Right hindlimb (tissue), 1 donor: ENCODE data around the gene TMEM117.

Experiments used
- DNase-seq: peaks from one replicate; pipeline ENCODE4 v3.0.0-alpha.2; 2018

Gene TMEM117

GRCh38 chr12:43887397-43887796 lies 51.5 kb downstream of the TMEM117 start:
- DNase-seq = no peak

- DNase-seq = no peak
Observed at GRCh38 chr12:43891856-43892574, 56.1 kb downstream of the TMEM117 start.

GRCh38 chr12:43893670-43894069 lies 57.8 kb downstream of the TMEM117 start:
- no peak for DNase-seq

- no peak for DNase-seq
Observed at GRCh38 chr12:43895580-43896206, 59.8 kb downstream of the TMEM117 start.

GRCh38 chr12:43896496-43896895 lies 60.6 kb downstream of the TMEM117 start:
- no peak for DNase-seq

GRCh38 chr12:43898474-43898873 lies 62.6 kb downstream of the TMEM117 start:
- DNase-seq = no peak

GRCh38 chr12:43899574-43899973 lies 63.7 kb downstream of the TMEM117 start:
- DNase-seq = no peak

GRCh38 chr12:43903686-43904085 lies 67.8 kb downstream of the TMEM117 start:
- no peak for DNase-seq

GRCh38 chr12:43912859-43913258 lies 77.0 kb downstream of the TMEM117 start:
- DNase-seq = no peak

GRCh38 chr12:43914391-43914790 lies 78.5 kb downstream of the TMEM117 start:
- no peak for DNase-seq

- DNase-seq = no peak
Observed at GRCh38 chr12:43914923-43915468, 79.1 kb downstream of the TMEM117 start.

- DNase-seq = no peak
Observed at GRCh38 chr12:43917896-43918295, 82.0 kb downstream of the TMEM117 start.

GRCh38 chr12:43921666-43922337 lies 85.9 kb downstream of the TMEM117 start:
- DNase-seq = no peak

- DNase-seq = no peak
Observed at GRCh38 chr12:43930032-43930431, 94.2 kb downstream of the TMEM117 start.

- DNase-seq = no peak
Observed at GRCh38 chr12:43931187-43931586, 95.3 kb downstream of the TMEM117 start.

- DNase-seq = no peak
Observed at GRCh38 chr12:43935581-43935980, 99.7 kb downstream of the TMEM117 start.

- no peak for DNase-seq
Observed at GRCh38 chr12:43937947-43938346, 102.1 kb downstream of the TMEM117 start.

GRCh38 chr12:43942379-43942778 lies 106.5 kb downstream of the TMEM117 start:
- no peak for DNase-seq

- no peak for DNase-seq
Observed at GRCh38 chr12:43945983-43946382, 110.1 kb downstream of the TMEM117 start.

- no peak for DNase-seq
Observed at GRCh38 chr12:43951286-43951685, 115.4 kb downstream of the TMEM117 start.

- DNase-seq = peak; percentile 36
Observed at GRCh38 chr12:43957732-43958372, 122.0 kb downstream of the TMEM117 start.

GRCh38 chr12:43964033-43964432 lies 128.2 kb downstream of the TMEM117 start:
- DNase-seq = no peak

GRCh38 chr12:43964961-43965360 lies 129.1 kb downstream of the TMEM117 start:
- peak; percentile 57 for DNase-seq
